Measurements from ENCODE around the gene LCE1C.
A peak's percentile ranks its signal among the peaks of the same experiment; 100 is the strongest.

LCE1C gene, protein sequence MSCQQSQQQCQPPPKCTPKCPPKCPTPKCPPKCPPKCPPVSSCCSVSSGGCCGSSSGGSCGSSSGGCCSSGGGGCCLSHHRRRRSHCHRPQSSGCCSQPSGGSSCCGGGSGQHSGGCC

DNA sequence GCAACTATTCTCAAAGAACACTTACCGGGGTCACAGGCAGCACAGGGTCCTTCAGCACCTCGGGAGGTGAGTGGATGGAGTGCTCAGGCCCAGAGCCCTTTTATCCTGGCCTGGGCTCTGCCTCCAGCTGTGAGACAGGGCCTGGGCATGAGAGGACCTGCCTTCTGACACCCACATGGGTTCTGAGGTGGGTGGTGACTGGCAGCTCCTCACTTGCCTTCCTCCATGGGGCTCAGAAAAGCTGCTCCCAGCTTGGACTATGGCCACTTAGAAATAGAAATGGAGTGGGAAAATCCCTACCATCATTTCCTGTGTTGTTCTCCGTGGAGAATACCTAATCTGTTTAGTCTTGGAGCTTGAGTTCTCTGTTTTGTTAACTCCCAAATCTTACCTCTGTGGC lies at the start of gene LCE1C:
Gene LCE1C (minus strand): TSS at position 76 of the 400 bp plus-strand sequence. CDS start 1,173 bp downstream, outside the sequence.
- no peak for DNase-seq

DNA sequence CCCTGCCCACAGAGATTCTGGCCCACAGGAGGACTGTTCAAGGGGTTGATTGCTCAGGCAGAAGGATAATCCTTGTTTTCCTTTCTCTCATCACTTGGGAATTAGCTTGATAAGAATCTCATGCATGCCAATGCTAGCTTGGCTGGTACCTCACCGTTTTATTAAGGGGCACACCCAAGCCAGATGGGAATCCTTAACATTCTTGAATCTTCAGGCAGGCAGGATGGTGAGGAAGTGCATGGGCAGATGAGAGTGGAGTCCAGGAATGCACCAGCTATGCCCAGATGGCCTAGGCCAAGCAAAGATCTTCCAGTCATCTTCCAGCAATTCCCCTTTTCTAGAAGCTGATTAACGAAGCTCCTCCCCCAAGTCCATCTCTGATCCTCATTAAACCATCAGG lies 49.2 kb upstream of the LCE1C start:
- DNase-seq = no peak

DNA sequence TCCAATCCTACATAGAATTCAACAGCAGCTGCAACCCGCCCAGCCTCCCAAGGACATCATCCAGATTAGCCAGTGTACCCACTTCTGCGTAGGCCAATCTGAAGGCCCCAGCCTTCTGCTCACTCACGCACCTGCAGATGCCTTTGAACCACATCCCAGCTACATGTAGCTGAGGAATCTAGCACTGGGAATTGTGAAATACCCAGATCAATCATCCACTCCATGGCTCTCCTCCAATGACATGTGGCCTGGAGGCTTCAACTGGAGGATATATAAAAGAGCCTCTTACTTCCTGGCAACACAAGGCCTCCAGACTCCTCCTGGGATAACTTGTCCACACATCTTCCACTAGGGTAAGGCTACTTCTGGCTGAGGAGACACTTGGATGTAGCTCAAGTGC lies 36.1 kb upstream of the LCE1C start, which contains the start of gene LCE6A:
Gene LCE6A (plus strand): TSS at position 301 of the 400 bp plus-strand sequence. CDS start 665 bp downstream, outside the sequence.
- DNase-seq = no peak

DNA sequence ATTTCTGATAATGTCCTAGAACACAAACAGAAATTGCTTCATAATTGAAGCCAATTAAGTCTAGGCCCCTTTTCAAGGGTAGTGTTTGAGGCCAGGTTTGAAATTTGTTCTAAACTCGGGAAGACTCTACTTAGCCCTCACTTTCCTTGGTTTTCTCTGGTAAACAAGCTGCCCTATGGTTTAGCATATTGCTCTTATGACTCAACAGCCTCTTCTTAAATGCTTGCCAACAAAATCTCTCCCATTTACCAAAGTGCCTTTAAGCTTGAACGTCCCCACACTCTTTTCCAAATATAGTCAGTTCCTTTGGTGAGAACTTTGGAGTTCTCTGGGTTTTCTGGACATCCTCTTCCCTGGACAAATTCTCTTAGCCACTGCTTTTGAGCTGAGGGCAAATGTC lies 30.4 kb upstream of the LCE1C start:
- DNase-seq = no peak

DNA sequence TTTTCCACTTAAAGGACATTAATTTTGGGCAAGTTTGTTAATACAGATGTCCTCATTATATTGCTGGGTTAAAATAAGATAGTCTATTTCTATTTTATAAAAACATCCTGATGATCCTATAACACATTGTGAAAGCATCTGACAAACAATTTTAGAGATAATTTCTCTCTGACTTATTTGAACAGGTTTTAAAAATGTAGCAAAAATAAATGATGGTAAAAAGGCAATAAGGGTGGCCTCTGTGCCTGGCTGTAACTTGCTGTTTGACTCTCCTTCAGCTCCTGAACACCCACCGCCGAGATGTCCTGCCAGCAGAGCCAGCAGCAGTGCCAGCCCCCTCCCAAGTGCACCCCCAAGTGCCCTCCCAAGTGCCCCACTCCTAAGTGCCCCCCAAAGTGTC lies 20.7 kb upstream of the LCE1C start, which contains the start of gene LCE1A:
Gene LCE1A (plus strand): TSS at position 301 of the 400 bp plus-strand sequence. CDS start 0 bp downstream, at position 301.
- DNase-seq = no peak

DNA sequence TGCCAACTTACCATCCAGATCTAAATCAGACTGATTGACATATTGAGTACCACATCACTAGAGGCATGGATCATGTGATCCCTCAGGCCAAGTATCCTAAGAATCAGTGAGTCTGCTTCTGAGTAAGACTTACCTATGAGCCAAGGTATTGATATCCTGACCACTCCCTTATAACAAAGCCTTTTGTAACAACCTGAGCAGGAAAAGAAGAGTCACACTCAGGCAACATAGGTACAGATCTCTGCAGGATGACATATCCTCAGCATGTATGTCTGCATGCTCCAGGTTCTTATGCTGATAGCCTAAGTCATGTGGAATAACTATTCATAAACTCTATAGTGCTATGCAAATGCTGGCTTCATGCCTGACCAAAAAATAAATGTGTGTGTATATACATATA lies 18.5 kb upstream of the LCE1C start:
- DNase-seq = no peak

DNA sequence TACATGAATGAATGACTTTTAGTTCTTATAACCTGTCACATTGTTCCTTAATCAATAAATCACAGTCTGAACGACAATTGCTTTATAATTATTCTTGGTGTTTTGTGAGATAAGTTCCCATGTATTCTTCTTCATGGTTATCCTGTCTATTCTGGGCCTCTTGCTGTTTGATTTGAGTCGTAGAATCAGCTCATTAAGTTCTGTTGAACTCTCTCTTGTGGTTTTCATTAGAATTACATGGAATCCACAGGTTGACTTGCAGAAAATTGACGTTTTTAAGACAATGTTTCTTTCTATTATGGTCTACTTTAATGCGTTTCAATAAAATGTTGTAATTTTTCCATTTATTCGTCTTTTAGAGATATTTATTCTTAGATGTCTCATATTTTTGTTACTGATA lies 16.8 kb upstream of the LCE1C start:
- DNase-seq = peak; percentile 6 to 8

DNA sequence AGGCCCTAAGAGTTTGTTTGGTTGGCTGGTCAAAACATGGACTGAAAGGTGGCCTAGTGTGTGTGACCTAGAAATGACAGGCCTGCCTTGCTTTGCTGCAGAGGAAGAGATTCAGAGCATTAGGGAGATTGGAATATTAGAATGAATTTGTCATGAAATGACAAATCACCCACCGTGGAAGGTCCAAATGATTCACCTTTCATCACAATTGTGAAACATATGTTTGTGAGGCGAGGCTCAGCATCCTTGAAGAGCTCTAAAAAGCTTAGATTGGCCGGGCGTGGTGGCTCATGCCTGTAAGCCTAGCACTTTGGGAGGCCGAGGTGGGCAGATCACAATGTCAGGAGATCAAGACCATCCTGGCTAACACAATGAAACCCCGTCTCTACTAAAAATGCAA lies 10.9 kb upstream of the LCE1C start:
- no peak for DNase-seq

DNA sequence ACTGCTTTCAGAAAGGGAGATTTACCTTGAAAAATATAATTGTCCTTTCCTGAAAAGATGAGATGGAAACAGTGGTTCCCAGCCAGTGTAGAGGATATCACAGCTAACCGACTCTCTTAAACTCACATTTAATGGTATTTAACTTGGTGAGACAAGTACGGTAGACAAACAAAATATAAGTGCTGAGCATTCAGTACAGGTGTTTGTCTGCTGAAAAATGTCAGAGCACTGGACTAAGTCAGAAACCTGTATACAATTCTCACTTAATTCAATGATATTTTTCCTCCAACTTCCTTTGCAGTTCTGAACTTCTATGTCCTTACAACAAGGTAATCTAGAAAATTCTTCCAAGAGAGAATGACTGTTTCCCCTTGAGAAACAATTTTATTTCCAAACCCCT lies 5.2 kb upstream of the LCE1C start, which contains the start of gene LCE1B:
Gene LCE1B (plus strand): TSS at position 301 of the 400 bp plus-strand sequence. CDS start 476 bp downstream, outside the sequence.
- DNase-seq = no peak

DNA sequence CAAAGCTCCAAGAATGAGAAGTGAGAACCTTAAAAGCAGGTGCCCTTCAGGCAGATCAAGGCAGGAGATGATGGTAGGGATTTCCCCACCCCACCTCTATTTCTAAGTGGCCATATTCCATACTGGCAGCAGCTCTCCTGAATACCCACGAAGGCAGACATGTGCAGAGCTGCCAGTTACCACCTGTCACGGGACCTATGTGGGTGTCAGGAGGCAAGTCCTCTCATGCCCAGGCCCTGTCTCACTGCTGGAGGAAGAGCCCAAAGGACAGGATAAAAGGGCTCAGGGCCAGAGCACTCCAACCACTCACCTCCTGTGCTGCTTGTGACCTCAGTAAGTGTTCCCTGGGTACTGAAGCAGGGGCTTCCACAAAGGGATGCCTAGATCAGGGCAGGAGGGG lies 4.6 kb upstream of the LCE1C start:
- no peak for DNase-seq

DNA sequence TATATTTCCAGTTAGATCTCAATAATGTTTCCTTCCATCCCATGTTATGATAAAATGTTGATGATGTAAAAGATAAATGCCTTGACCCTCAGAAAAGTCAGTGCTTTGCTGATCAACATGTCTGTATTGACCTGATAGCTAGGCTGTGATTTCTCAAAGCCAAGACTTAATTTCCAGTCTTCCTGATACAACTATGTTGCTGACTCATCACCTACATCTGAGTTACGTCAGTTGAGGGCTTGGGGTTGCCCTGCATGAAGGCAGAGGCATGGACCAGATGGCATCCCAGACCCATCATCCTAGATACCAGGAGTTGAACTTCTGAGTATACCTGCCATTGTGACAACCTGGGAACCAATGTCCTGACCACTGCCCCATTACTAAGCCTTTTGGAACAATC lies 5.1 kb downstream of the LCE1C start:
- no peak for DNase-seq

DNA sequence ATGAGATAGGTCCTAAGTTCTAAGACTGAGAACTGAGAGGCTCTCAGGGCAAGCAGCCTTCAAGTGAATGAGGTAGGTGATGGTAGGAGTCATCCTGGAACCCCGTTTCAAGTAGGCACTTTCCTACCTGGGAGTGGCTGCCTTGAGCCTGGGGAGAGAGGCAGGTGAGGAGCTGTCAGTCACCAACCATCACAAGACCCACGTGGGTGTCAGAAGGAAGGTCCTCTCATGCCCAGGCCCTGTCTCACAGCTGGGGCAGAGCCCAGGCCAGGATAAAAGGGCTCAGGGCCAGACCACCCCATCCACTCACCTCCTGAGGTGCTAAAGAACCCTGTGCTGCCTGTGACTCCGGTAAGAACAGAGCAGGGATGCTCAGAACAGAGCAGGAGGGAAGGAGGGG lies 10.0 kb downstream of the LCE1C start, which contains the start of gene LCE1D:
Gene LCE1D (plus strand): TSS at position 301 of the 400 bp plus-strand sequence. CDS start 1,074 bp downstream, outside the sequence.
- DNase-seq = no peak

DNA sequence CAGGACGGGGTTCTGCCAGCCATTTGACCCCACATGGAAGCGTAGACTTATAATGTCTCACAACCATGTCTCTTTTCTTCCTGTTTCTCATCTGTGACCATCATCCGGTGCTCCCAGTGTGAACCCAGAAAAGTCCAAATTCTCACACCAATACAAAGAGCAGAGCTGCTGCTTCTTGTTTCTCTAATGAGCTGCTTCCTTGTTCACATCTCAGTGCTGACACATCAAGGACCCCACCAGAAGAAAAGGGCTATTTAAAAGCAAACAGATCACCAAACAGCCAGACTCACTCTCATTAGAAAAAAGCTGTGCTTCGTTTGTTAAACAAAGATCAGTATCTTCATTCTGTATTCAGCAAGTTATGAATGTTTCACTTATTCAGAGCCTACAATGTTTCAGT lies 10.8 kb downstream of the LCE1C start:
- DNase-seq = no peak

DNA sequence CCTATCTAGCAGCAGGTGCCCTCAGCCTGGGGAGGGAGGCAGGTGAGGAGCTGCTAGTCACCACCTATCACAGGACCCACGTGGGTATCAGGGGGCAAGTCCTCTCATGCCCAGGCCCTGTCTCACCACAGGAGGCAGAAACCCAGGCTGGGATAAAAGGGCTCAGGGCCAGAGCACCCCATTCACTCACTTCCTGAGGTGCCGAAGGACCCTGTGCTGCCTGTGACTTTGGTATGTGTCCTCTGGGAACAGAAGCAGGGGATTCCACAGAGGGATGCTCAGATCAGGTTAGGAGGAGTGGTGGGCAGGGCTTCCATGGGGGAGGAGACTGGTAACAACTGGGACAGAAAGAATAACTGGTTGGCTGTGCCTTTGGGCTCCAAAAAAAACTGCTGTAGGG lies 20.4 kb downstream of the LCE1C start, which contains the start of gene LCE1E:
Gene LCE1E (plus strand): TSS at position 181 of the 400 bp plus-strand sequence. CDS start 1,043 bp downstream, outside the sequence.
- DNase-seq = no peak

DNA sequence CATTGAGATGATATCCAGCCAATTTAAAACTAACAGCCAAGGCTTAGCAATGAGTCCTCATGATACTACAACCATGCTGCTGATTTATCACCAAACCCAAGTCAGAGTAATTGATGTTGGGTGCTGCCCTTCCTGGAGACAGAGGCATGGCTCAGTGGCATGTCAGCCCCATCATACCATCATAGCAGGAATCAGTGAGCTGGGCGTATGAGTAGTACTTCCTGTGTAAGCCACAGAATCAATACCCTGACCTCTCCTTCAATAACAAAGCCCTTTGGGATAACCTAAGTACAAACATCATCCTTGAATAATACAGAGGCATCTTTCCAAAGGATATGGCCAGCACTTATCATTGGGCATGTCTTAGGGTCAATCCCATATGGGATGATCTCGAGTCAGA lies 23.4 kb downstream of the LCE1C start:
- DNase-seq = no peak

DNA sequence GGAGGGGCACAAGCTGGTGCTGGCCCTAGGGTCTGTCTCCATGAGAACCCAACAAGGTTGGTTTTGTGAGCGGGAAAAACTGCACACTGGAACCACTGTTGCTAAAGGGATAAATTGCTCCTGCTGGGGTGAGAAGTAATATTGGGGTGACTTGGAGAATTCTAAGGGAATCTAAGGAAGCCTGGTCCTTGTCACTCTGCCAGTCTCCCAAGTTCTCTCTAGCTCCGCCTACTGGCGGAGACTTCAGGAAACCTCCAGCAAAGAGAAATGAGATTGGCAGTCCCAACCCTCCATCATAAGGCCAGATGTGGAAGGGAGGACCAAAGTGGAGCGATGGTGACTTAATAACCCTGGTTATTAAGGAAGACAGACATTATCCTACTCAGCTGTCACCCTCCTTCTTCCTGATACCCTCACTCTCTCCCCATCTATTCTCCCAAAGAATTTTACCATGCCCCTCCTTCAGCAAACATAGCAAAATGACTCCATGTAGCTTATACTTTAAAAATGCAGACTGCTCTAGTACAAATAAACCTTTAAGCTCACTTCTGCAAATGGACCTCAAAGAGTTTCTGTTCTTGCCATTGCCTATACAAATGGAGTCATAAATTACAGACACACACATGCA lies 28.8 kb downstream of the LCE1C start:
- peak; percentile 1 for DNase-seq

DNA sequence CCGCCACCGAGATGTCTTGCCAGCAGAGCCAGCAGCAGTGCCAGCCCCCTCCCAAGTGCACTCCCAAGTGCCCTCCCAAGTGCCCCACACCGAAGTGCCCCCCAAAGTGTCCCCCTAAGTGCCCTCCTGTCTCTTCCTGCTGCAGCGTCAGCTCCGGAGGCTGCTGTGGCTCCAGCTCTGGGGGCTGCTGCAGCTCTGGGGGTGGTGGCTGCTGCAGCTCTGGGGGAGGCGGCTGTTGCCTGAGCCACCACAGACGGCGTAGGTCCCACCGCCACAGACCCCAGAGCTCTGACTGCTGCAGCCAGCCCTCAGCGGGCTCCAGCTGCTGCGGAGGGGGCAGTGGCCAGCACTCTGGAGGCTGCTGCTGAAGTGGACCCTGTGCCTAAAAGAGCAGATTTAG lies 30.1 kb downstream of the LCE1C start:
- DNase-seq = no peak

DNA sequence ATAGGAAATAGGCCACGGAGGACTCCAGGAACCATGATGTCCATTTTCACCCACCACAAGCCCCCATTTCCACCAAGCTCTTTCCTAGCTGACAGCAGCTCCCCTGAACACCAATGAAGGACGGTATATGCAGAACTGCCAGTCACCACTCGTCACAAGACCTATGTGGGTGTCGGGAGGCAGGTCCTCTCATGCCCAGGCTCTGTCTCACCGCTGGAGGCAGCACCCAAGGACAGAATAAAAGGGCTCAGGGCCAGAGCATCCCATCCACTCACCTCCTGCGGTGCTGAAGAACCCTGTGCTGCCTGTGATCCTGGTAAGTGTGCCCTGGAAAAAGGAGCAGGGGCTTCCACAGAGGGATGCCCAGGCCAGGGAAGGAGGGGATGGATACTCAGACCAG lies 31.6 kb downstream of the LCE1C start, which contains the start of gene LCE1F:
Gene LCE1F (plus strand): TSS at position 266 of the 400 bp plus-strand sequence. CDS start 1,232 bp downstream, outside the sequence.
- DNase-seq = no peak

DNA sequence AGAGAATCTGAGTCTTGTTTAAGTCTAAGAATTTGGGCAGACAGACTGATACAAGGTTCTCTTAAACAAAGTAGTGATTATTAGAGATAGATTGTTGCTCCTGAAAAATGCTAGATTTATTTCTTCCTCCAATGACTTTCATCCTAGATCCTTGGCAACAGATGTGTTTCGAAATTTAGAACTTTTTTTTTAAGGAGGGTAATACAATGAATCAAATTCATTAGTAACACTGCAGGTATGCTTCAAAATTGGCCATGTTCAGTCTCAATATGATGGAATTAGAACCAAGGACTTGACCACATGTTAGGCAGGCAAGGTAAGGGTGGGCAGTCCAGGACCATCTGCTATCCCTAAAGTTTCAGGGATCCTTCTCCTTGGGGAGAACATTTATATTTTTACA lies 36.0 kb downstream of the LCE1C start:
- DNase-seq = no peak

DNA sequence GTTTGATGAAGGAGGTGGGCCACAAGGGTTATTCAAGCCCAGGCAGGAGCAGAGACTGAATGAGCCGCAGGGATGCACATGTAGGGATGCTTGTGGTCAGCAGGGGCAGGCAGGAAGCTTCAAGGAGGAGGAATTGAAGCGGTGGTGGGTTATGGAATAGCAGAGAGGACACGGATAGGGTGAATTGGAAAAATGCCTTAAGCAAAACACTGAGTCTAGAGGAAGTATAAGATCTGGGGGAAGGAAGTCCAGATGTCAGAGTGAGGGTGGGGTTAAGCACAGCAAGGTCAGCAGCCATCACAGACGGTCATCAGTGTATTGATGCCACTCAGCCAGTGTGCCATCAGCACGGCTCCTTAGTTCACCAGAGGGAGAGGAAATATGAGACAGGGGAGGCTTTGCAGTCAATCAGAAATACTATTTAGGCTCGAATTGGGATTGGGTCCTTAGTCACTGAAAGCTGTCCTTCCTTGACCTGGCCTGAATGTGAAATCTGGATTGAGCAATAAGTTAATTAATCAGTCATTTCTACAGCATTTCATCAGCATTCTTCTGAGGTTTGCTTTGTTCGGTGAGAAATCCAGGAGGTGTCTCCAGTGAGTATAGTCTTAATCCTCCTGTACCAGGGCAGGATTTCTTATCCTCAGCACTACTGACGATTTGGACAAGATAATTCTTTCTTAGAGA lies 37.5 kb downstream of the LCE1C start:
- DNase-seq = no peak

DNA sequence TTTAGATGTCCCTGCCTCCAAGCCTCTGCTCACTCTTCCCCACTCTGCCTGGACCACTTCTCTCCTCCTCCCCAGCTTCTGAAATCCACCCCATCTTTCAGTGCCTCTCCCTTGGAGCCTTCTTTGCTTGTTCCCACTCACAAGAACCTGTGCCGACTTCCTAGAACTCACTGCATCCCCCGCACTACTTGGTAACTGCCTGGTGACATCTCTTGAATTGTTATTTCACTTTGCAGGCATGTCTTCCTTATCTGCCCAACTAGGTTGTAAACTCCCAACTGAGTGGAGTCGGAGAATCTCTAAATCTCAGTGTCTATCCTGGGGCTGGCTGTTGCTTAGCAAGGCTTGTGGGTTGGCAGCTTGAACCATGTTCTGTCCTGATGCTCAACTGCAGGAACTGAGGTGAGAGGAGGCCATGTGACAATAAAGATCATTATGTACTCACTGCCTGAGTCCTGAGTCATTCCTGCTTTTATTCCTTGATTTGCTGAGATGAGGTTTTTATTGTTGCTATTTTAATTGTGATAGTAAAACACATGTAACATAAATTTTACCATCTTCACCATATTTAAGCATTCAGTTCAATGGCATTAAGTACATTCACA lies 44.7 kb downstream of the LCE1C start:
- no peak for DNase-seq

DNA sequence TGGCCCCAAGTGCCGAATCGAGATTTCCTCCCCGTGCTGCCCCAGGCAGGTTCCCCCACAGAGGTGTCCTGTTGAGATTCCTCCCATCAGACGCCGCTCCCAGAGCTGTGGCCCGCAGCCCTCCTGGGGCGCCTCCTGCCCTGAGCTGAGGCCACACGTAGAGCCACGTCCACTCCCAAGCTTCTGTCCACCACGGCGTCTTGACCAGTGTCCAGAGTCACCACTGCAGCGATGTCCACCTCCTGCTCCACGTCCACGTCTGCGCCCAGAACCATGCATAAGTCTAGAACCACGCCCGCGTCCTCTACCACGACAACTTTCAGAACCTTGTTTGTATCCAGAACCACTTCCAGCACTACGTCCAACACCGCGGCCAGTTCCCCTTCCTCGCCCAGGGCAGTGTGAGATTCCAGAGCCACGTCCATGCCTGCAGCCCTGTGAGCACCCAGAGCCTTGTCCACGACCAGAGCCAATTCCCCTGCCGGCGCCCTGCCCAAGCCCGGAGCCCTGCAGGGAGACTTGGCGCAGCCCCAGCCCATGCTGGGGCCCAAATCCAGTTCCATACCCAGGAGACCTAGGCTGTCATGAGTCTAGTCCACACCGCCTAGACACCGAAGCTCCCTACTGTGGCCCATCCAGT lies 45.8 kb downstream of the LCE1C start:
- no peak for DNase-seq
